ENCODE measurements around the gene IGFL1. TPM values are rescaled to one million over a fixed set of nuclear protein-coding genes. Genes with fewer than 3 reads are reported as not detected.

IGFL1 gene
- total RNA-seq, 1 donor from 2014 or later, result not detected

DNA sequence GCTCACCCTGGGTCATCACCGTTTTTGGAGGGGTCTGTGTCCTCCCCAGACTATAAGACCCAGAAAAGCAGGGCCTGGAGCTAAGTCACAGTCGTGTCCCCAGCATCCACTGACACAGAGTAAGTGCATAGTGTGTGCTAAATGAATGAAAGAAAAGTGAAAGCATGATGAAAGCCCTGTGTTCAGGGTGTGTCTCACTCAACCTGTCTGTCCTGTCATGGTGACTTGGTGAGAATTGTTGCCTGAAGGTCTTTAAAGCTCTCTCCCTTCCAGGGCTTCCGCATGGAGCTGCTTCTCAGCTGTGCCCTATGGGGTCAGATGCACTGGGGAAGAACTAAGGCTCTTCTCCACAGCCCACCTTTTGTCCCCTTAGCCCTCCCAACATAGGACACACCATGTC lies 20.5 kb upstream of the IGFL1 start:
- Histone ChIP-seq H3K27me3 (ENCODE audit: insufficient read depth, low read length) (peaks cover 21% of the 10 kb centered on the region), H3K4me2 (ENCODE audit: low read length) (no peak overlapping the region), H3K4me3 (ENCODE audit: insufficient read depth, low read depth, low read length) (no peak overlapping the region), H3K9me3 (ENCODE audit: insufficient read depth, low read depth, low read length) (peaks cover 4% of the 10 kb centered on the region), H3K27ac (ENCODE audit: low read depth, low read length) (no peak overlapping the region), H3K9ac (ENCODE audit: low read length) (no peak overlapping the region), H4K20me1 (ENCODE audit: insufficient read depth, low read length) (peaks cover 5% of the 10 kb centered on the region), H3K79me2 (ENCODE audit: insufficient read depth, low read length) (no peaks in the 10 kb centered on the region), H3K4me1 (ENCODE audit: insufficient read depth, low read length) (no peaks in the 10 kb centered on the region), H3K36me3 (ENCODE audit: insufficient read depth, low read length) (no peaks in the 10 kb centered on the region), H2AFZ (ENCODE audit: low read depth, low read length) (no peak overlapping the region)
- TF ChIP-seq, protein P1, sequence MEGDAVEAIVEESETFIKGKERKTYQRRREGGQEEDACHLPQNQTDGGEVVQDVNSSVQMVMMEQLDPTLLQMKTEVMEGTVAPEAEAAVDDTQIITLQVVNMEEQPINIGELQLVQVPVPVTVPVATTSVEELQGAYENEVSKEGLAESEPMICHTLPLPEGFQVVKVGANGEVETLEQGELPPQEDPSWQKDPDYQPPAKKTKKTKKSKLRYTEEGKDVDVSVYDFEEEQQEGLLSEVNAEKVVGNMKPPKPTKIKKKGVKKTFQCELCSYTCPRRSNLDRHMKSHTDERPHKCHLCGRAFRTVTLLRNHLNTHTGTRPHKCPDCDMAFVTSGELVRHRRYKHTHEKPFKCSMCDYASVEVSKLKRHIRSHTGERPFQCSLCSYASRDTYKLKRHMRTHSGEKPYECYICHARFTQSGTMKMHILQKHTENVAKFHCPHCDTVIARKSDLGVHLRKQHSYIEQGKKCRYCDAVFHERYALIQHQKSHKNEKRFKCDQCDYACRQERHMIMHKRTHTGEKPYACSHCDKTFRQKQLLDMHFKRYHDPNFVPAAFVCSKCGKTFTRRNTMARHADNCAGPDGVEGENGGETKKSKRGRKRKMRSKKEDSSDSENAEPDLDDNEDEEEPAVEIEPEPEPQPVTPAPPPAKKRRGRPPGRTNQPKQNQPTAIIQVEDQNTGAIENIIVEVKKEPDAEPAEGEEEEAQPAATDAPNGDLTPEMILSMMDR (IDR thresholded peaks at IDR 0.05; ENCODE audit: insufficient read depth, low read depth, low read length), result no peak
- TF ChIP-seq EZH2 (IDR thresholded peaks at IDR 0.05; ENCODE audit: insufficient read depth, low read length), result no peak
- DNase-seq (ENCODE audit: low read depth), result no peak
- H3K36me3 Mint-ChIP-seq (ENCODE audit: low read depth, unreplicated experiment), result peaks cover 11% of the 10 kb centered on the region
- peaks cover 18% of the 10 kb centered on the region for H3K27me3 Mint-ChIP-seq (ENCODE audit: low read depth, unreplicated experiment)
- no peak for FAIRE-seq
- H3K27ac Mint-ChIP-seq (ENCODE audit: unreplicated experiment), result no peak overlapping the region
- H3K4me1 Mint-ChIP-seq (ENCODE audit: low read depth, unreplicated experiment), result peaks cover 55% of the 10 kb centered on the region
- H3K9me3 Mint-ChIP-seq (ENCODE audit: unreplicated experiment), result peaks cover 3% of the 10 kb centered on the region
- H3K4me3 Mint-ChIP-seq (ENCODE audit: unreplicated experiment), result no peak overlapping the region

DNA sequence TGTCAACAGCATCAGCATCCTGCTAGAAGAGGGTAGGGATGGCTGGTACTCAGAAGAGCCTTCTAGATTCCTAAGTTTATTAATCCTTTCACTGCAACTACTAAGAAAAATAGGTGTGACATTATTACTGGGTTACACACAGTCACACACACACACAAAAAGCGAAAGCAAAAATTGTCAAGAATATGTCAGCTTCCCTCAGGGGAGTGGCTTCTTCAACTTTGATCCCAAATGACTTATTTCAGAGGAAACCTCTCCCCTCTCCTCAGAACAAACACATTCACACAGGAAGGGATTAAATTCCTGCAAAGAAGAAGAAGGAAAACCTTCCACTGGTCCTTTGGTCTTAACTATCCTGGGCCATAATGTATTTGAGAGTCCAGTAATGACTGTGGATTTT lies 20.1 kb upstream of the IGFL1 start:
- H3K9ac ChIP-seq (ENCODE audit: low read length), result no peak overlapping the region
- Mint-ChIP-seq H3K4me3 (ENCODE audit: unreplicated experiment) (no peak overlapping the region), H3K9me3 (ENCODE audit: unreplicated experiment) (peaks cover 3% of the 10 kb centered on the region), H3K27me3 (ENCODE audit: low read depth, unreplicated experiment) (peaks cover 19% of the 10 kb centered on the region), H3K27ac (ENCODE audit: unreplicated experiment) (no peak overlapping the region), H3K4me1 (ENCODE audit: low read depth, unreplicated experiment) (peaks cover 55% of the 10 kb centered on the region), H3K36me3 (ENCODE audit: low read depth, unreplicated experiment) (peaks cover 11% of the 10 kb centered on the region)
- no peak for TF ChIP-seq EZH2 (IDR thresholded peaks at IDR 0.05; ENCODE audit: insufficient read depth, low read length)
- no peaks in the 10 kb centered on the region for H3K36me3 ChIP-seq (ENCODE audit: insufficient read depth, low read length)
- no peak overlapping the region for H3K4me3 ChIP-seq (ENCODE audit: insufficient read depth, low read depth, low read length)
- H2AFZ ChIP-seq (ENCODE audit: low read depth, low read length), result no peak overlapping the region
- peaks cover 21% of the 10 kb centered on the region for H3K27me3 ChIP-seq (ENCODE audit: insufficient read depth, low read length)
- no peak overlapping the region for H3K27ac ChIP-seq (ENCODE audit: low read depth, low read length)
- no peaks in the 10 kb centered on the region for H3K4me1 ChIP-seq (ENCODE audit: insufficient read depth, low read length)
- H3K79me2 ChIP-seq (ENCODE audit: insufficient read depth, low read length), result no peaks in the 10 kb centered on the region
- H3K9me3 ChIP-seq (ENCODE audit: insufficient read depth, low read depth, low read length), result no peaks in the 10 kb centered on the region
- no peak for DNase-seq (ENCODE audit: low read depth)
- FAIRE-seq, result no peak
- H3K4me2 ChIP-seq (ENCODE audit: low read length), result no peak overlapping the region
- H4K20me1 ChIP-seq (ENCODE audit: insufficient read depth, low read length), result peaks cover 5% of the 10 kb centered on the region

DNA sequence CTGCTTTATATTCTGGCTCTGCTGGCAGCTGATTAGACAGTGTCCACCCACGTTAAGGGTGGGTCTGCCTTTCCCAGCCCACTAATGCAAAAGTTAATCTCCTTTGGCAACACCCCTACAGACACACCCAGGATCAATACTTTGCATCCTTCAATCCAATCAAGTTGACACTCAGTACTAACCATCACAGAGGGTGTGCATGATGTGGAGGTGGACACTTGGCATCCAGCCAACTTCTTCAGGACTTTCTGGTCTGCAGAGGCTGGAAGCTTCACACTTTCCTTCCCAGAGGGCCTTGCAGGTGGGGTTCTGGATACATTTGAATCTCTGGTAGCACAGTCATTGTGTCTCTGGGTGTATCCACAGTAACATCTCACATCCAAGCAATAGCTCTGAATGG lies 18.9 kb upstream of the IGFL1 start:
- Mint-ChIP-seq H3K27me3 (ENCODE audit: low read depth, unreplicated experiment) (peaks cover 19% of the 10 kb centered on the region), H3K4me3 (ENCODE audit: unreplicated experiment) (no peak overlapping the region), H3K4me1 (ENCODE audit: low read depth, unreplicated experiment) (peaks cover 53% of the 10 kb centered on the region), H3K9me3 (ENCODE audit: unreplicated experiment) (peaks cover 3% of the 10 kb centered on the region), H3K36me3 (ENCODE audit: low read depth, unreplicated experiment) (peaks cover 11% of the 10 kb centered on the region), H3K27ac (ENCODE audit: unreplicated experiment) (no peak overlapping the region)
- H3K9ac ChIP-seq (ENCODE audit: low read length), result no peak overlapping the region
- H3K79me2 ChIP-seq (ENCODE audit: insufficient read depth, low read length), result no peaks in the 10 kb centered on the region
- no peaks in the 10 kb centered on the region for H3K4me1 ChIP-seq (ENCODE audit: insufficient read depth, low read length)
- TF ChIP-seq, protein P1 (IDR thresholded peaks at IDR 0.05; ENCODE audit: insufficient read depth, low read depth, low read length), result no peak
- TF ChIP-seq EZH2 (IDR thresholded peaks at IDR 0.05; ENCODE audit: insufficient read depth, low read length), result no peak
- DNase-seq (ENCODE audit: low read depth) (no peak), FAIRE-seq (no peak)
- no peak overlapping the region for H2AFZ ChIP-seq (ENCODE audit: low read depth, low read length)
- H4K20me1 ChIP-seq (ENCODE audit: insufficient read depth, low read length), result peaks cover 5% of the 10 kb centered on the region
- H3K4me2 ChIP-seq (ENCODE audit: low read length), result no peak overlapping the region
- no peak overlapping the region for H3K4me3 ChIP-seq (ENCODE audit: insufficient read depth, low read depth, low read length)
- no peaks in the 10 kb centered on the region for H3K36me3 ChIP-seq (ENCODE audit: insufficient read depth, low read length)
- peaks cover 21% of the 10 kb centered on the region for H3K27me3 ChIP-seq (ENCODE audit: insufficient read depth, low read length)
- H3K9me3 ChIP-seq (ENCODE audit: insufficient read depth, low read depth, low read length), result no peaks in the 10 kb centered on the region
- H3K27ac ChIP-seq (ENCODE audit: low read depth, low read length), result no peak overlapping the region

Measured in astrocyte (in vitro differentiated cells and primary cell).